Tibial artery (tissue), 4 donors: ENCODE results near the gene RTP3.

Source experiments
- DNase-seq, 2 donors: peaks; one replicate each; pipeline ENCODE4 v3.0.0-alpha.2; 2019
- H3K27ac ChIP-seq, 2 donors: fragments of 200-600 bp; sonication (generic) in 1 of 2; 1 replicate in 1 of 2; 2 replicates in 1 of 2; pipeline ENCODE4 v1.5.1; 2018 to 2019; ENCODE audit warnings: mild to moderate bottlenecking in 1 of 2
- H3K27me3 ChIP-seq, 2 donors: fragments of 200-600 bp; sonication (generic) in 1 of 2; one replicate each; pipeline versions ENCODE4 v1.5.1 to v1.6.0; 2016 to 2019
- H3K36me3 ChIP-seq, 3 donors: fragments of 200-600 bp; sonication (generic) in 2 of 3; one replicate each; pipeline ENCODE4 v1.5.1; 2016 to 2019; ENCODE audit warnings: mild to moderate bottlenecking in 2 of 3
- H3K4me1 ChIP-seq, 4 donors: fragments of 200-600 bp; sonication (generic) in 2 of 4; 1 replicate in 3 of 4; 2 replicates in 1 of 4; pipeline ENCODE4 v1.5.1; 2016 to 2019
- H3K4me3 ChIP-seq, 2 donors: fragments of 200-600 bp; sonication (generic) in 1 of 2; 1 replicate in 1 of 2; 2 replicates in 1 of 2; pipeline ENCODE4 v1.5.1; 2018 to 2019; ENCODE audit warnings: mild to moderate bottlenecking in 2 of 2
- H3K9me3 ChIP-seq, 3 donors: fragments of 200-600 bp; sonication (generic) in 1 of 3; one replicate each; pipeline ENCODE4 v1.5.1; 2016 to 2019
- intact Hi-C: fragments of 100-400 bp; cut with DNase I; formaldehyde crosslinking; loops from one replicate; pipeline ENCODE4 v1.15.0; 2023; ENCODE audit warnings: low total_unique reads
- TF ChIP-seq, protein P1 (sequence below), 2 experiments: fragments of 200-600 bp in 1 of 2; fragments of 450-650 bp in 1 of 2; IDR thresholded peaks; one replicate each; pipeline ENCODE4 v1.5.1; 2017 to 2019; ENCODE audit warnings: antibody characterized with exemption in 2 of 2, mild to moderate bottlenecking in 1 of 2, moderate library complexity in 1 of 2

RTP3 gene

DNA sequence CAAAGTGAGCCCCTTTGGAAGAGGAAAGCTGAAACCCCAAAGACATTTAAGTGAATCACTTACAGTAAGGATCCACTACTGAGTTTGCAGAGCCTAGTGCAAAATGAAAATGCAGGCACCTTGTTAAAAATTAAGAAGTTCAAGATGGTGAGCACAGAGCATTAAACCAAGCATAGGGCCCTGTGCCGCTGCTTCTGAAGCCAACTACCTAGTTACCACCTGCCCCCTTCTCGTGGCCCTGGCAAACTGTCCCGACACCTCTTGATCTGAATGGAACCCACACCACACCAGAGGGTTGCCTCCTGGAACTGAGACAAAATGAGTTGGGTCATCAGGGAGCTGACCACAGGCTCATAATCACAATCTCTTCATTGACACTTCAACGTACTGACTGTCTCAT, 42.8 kb downstream of the RTP3 start:
- intact Hi-C loops = no loop called here
- no peaks in the 10 kb centered on the region for H3K4me1 ChIP-seq
- TF ChIP-seq, protein P1, sequence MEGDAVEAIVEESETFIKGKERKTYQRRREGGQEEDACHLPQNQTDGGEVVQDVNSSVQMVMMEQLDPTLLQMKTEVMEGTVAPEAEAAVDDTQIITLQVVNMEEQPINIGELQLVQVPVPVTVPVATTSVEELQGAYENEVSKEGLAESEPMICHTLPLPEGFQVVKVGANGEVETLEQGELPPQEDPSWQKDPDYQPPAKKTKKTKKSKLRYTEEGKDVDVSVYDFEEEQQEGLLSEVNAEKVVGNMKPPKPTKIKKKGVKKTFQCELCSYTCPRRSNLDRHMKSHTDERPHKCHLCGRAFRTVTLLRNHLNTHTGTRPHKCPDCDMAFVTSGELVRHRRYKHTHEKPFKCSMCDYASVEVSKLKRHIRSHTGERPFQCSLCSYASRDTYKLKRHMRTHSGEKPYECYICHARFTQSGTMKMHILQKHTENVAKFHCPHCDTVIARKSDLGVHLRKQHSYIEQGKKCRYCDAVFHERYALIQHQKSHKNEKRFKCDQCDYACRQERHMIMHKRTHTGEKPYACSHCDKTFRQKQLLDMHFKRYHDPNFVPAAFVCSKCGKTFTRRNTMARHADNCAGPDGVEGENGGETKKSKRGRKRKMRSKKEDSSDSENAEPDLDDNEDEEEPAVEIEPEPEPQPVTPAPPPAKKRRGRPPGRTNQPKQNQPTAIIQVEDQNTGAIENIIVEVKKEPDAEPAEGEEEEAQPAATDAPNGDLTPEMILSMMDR (IDR thresholded peaks at IDR 0.05) = no peak
- no peaks in the 10 kb centered on the region for H3K9me3 ChIP-seq
- peaks cover 0 to 16% of the 10 kb centered on the region in 2 donors for H3K27me3 ChIP-seq
- H3K27ac ChIP-seq = no peak overlapping the region
- no peak overlapping the region for H3K4me3 ChIP-seq
- no peak for DNase-seq
- no peaks in the 10 kb centered on the region for H3K36me3 ChIP-seq

DNA sequence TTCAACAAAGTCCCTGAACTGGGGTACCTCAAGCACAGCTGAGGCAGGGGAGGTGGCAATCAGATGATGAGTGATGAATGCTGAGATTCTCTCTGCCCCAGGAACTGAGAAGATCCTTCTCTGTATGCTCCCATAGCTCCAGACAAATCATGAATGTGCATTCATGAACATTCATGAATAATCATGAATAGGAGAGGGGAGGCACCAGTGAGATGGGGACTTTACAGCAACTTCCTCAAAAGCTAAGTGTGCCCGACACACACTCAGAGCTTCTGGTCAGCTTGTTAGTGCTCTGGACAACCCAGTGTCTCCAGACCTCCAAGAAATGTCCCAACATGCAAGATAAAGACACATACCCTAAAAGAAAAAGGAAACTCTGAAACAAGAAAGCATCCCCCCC, 44.1 kb downstream of the RTP3 start:
- H3K36me3 ChIP-seq = no peaks in the 10 kb centered on the region
- intact Hi-C loops = no loop called here
- H3K27me3 ChIP-seq = peaks cover 0 to 8% of the 10 kb centered on the region in 2 donors
- no peak overlapping the region for H3K27ac ChIP-seq
- TF ChIP-seq, protein P1 (IDR thresholded peaks at IDR 0.05) = no peak
- H3K9me3 ChIP-seq = no peaks in the 10 kb centered on the region
- no peaks in the 10 kb centered on the region for H3K4me1 ChIP-seq
- no peak for DNase-seq
- no peak overlapping the region for H3K4me3 ChIP-seq

DNA sequence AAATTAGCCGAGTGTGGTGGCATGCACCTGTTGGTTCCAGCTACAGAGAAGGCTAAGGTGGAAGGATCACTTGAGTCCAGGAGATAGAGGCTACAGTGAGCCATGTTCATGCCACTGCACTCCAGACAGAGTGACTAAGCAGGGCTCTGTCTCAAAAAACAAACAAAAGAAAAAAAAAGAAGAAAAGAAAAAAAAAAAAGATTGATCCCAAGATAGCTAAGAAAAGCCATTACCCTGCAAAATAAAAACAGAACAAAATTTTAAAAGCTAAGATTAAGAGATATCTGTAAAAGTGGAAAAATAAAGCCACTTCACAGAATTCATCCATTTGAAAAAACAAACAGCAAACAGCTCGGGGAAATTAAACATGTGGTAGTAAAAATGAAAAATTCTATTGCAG, 44.6 kb downstream of the RTP3 start:
- Histone ChIP-seq H3K27me3 (peaks cover 0 to 8% of the 10 kb centered on the region in 2 donors), H3K36me3 (no peaks in the 10 kb centered on the region), H3K9me3 (no peaks in the 10 kb centered on the region), H3K27ac (no peak overlapping the region), H3K4me3 (no peak overlapping the region), H3K4me1 (no peaks in the 10 kb centered on the region)
- TF ChIP-seq, protein P1 (IDR thresholded peaks at IDR 0.05) = no peak
- intact Hi-C loops = no loop called here
- DNase-seq = no peak

DNA sequence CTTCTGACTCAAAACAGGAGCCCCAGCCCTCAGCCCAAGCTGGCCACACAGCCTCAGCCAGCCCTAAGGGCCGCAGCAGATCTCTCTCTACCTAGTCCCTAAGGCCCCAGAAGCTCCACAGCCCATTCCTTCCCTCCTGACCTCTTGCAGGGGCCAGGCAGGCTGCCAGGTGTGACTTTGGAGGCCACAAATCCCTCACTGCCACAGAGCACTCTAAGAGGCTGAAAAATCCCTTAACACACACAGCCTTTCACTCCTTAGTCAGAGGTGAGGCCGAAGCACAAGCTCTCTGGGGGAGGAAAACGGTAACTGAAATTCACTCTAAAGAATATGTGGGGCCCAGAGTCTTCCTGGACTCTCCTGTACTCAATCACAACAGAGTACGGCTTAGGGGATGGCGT, 45.0 kb downstream of the RTP3 start:
- intact Hi-C loops = no loop called here
- Histone ChIP-seq H3K4me1 (no peaks in the 10 kb centered on the region), H3K9me3 (no peaks in the 10 kb centered on the region), H3K27me3 (peaks cover 0 to 7% of the 10 kb centered on the region in 2 donors), H3K27ac (no peak overlapping the region), H3K4me3 (no peak overlapping the region), H3K36me3 (no peaks in the 10 kb centered on the region)
- no peak for DNase-seq
- TF ChIP-seq, protein P1 (IDR thresholded peaks at IDR 0.05) = no peak

DNA sequence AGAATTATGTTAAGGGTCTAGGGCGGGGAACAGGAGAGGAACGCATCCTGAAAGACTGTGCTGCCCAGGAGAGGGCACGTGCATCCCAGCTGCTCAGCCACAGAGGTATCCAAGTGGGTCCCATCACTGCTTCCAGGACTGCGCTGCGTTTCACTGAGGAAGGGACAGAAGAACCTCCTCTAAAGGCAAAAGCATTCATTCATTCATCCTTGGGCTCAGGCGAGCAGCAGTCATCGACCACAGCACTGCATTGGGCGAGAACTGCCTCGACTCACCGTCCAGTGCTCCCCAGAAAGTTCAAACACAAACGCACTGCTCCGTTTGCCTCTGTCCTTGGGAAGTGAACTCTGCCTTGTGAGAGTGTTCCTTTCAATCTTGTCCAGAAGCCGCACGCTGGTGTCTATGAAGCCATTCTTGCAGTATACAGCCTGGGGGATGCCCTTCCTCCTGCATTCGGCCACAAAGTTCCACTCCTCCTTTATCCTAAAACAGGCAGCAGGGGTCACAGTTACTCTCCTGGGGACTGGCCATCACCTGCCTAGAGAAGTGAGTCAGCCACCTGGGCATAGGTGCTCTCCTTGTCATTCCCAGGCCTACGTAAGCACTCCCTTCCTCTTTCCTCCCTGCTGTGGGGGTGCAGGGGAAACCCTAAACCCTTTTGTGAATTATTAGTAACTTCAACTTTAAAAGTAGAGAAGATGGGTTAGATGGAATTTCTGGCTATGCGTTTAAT, 47.2 kb downstream of the RTP3 start:
- DNase-seq = no peak
- Histone ChIP-seq H3K4me3 (no peak overlapping the region), H3K36me3 (no peaks in the 10 kb centered on the region), H3K27me3 (no peaks in the 10 kb centered on the region), H3K4me1 (no peaks in the 10 kb centered on the region), H3K9me3 (no peaks in the 10 kb centered on the region), H3K27ac (no peak overlapping the region)
- intact Hi-C loops = no loop called here
- TF ChIP-seq, protein P1 (IDR thresholded peaks at IDR 0.05) = no peak
